ENCODE results near the gene CCNK. TPM values are rescaled to one million over a fixed set of nuclear protein-coding genes. Genes with fewer than 3 reads are reported as not detected.

The CCNK gene
- total and polyA plus RNA-seq, 7 experiments from 2014 or later = 16.5 to 139 (median 72.4) TPM

DNA sequence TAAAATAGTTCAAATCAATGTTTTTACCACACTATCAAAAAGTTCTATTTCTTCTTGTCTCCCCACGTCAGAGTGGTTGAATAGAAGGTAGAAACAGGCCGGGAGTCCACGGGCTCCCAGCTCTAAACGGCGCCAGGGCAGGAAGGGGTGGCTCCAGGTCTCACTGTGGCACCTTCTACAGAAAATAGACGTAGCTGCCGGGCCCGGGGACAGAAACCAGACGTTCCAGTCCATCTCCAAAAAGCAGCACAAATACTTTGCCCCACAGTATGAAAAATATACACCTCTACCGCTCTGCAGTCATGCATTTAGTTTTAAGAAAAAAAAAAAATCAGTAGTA is 30.9 kb downstream of the CCNK start:
- intact Hi-C loops (cut with micrococcal nuclease) = no loop called here
- peaks cover 0 to 25% (median 3%) of the 10 kb centered on the region in 5 donors for H3K36me3 Mint-ChIP-seq
- H3K27ac ChIP-seq (ENCODE audit: low read depth, low read length) = no peak overlapping the region
- peak overlapping the region in 2 of 9 donors; percentile 48 to 49 for H3K27ac Mint-ChIP-seq
- no peak overlapping the region for H3K4me3 ChIP-seq (ENCODE audit: low read length)
- no peaks in the 10 kb centered on the region for H3K27me3 Mint-ChIP-seq
- DNase-seq (no peak), ATAC-seq (no peak)
- no peaks in the 10 kb centered on the region for H3K4me1 Mint-ChIP-seq
- H3K4me3 Mint-ChIP-seq = no peak overlapping the region
- no peaks in the 10 kb centered on the region for H3K9me3 Mint-ChIP-seq
- no peaks in the 10 kb centered on the region for H3K9me3 ChIP-seq (ENCODE audit: control insufficient read depth in 2 of 3, low read length in 3 of 3)
- H3K27me3 ChIP-seq (ENCODE audit: control insufficient read depth in 2 of 2, insufficient read depth in 2 of 2, low read length in 2 of 2) = no peaks in the 10 kb centered on the region
- H3K4me1 ChIP-seq (ENCODE audit: control insufficient read depth in 2 of 2, insufficient read depth in 2 of 2, low read length in 2 of 2) = no peaks in the 10 kb centered on the region
- H3K36me3 ChIP-seq (ENCODE audit: control insufficient read depth in 2 of 3, insufficient read depth in 3 of 3, low read length in 3 of 3) = peaks cover 0 to 74% (median 11%) of the 10 kb centered on the region in 3 experiments
- POLR2A ChIA-PET = no interaction called here
- CTCF ChIA-PET = no interaction called here

DNA sequence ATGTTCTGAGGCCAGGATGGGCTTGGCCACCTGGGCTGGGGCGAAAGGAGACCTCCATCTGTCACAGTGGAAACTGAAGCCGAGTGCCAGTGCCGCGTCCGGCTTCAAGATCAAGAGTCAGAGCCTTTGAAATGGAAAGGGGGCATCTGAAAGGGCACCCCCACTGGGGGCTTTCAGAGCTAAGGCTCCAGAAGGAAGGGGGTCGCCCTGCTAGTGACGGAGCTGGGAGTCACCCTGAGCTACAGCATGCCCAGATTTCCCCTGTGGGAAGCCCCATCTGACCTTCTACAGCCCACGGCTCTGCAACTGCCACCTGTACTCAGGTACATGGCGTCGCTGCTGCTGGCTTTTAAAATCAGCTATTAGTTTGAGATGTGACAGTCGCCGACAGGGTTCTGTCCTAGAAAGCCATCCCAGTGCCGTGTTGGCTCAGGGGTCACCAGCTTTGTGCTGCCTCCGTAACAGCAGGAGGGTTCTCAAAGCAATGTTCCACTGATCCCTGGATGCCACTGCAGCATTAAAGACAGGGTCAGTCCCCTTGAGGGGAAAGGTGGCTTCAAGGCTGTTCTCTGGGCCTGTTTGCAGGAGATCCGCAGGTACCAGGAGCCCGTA is 31.5 kb downstream of the CCNK start:
- POLR2A ChIA-PET = interaction anchor here (0.7 kb wide), 1 partner anchor 64 kb away, joined by 3 read pairs; no protein-coding TSS in a partner anchor

DNA sequence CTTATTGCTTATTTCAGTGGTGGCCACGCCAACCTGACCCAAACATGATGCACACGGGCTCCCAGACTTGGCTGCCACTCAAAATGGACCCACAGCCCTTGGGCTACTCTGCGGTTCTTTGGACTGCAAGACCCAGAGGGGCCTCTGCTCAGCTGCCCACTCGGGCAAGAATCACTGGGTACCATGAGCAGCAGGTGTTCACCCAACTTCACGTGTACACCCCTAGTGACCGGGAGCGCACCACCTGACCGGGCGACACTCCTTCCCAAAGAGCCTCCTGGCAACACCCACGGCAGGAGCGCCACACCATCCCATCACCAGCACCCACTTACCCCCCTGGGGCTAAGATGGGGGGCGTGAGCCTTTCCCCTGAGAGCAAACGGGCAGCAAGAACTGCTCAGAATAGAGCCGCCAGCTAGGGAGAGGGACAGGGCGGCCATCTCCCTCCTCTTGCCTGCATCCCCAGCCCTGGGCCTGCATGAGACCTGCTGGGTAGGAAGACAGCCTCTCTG is 32.0 kb downstream of the CCNK start:
- H3K9me3 ChIP-seq (ENCODE audit: control insufficient read depth in 2 of 3, low read length in 3 of 3) = no peaks in the 10 kb centered on the region
- intact Hi-C loops (cut with micrococcal nuclease) = no loop called here
- peaks cover 0 to 14% (median 0%) of the 10 kb centered on the region in 5 donors for H3K36me3 Mint-ChIP-seq
- H3K4me1 ChIP-seq (ENCODE audit: control insufficient read depth in 2 of 2, insufficient read depth in 2 of 2, low read length in 2 of 2) = no peaks in the 10 kb centered on the region
- ChIA-PET CTCF (interaction anchor here (0.7 kb wide), 1 partner anchor 95 kb away, joined by 3 read pairs; no protein-coding TSS in a partner anchor), POLR2A (interaction anchor here (0.7 kb wide), 1 partner anchor 64 kb away, joined by 3 read pairs; no protein-coding TSS in a partner anchor)
- no peaks in the 10 kb centered on the region for H3K9me3 Mint-ChIP-seq
- no peaks in the 10 kb centered on the region for H3K4me1 Mint-ChIP-seq
- no peaks in the 10 kb centered on the region for H3K27me3 Mint-ChIP-seq
- no peaks in the 10 kb centered on the region for H3K27me3 ChIP-seq (ENCODE audit: control insufficient read depth in 2 of 2, insufficient read depth in 2 of 2, low read length in 2 of 2)
- ATAC-seq = no peak
- H3K27ac ChIP-seq (ENCODE audit: low read depth, low read length) = no peak overlapping the region
- no peak overlapping the region for H3K4me3 ChIP-seq (ENCODE audit: low read length)
- H3K36me3 ChIP-seq (ENCODE audit: control insufficient read depth in 2 of 3, insufficient read depth in 3 of 3, low read length in 3 of 3) = peaks cover 0 to 63% (median 0%) of the 10 kb centered on the region in 3 experiments
- no peak for DNase-seq
- peak overlapping the region in 2 of 9 donors; percentile 38 to 48 for H3K27ac Mint-ChIP-seq
- H3K4me3 Mint-ChIP-seq = no peak overlapping the region

More for the DNA sequence above, 31.5 kb downstream of the CCNK start:
- peaks cover 0 to 19% (median under 1%) of the 10 kb centered on the region in 5 donors for H3K36me3 Mint-ChIP-seq
- H3K27me3 ChIP-seq (ENCODE audit: control insufficient read depth in 2 of 2, insufficient read depth in 2 of 2, low read length in 2 of 2) = no peaks in the 10 kb centered on the region
- H3K4me1 Mint-ChIP-seq = no peaks in the 10 kb centered on the region
- no peak overlapping the region for H3K27ac ChIP-seq (ENCODE audit: low read depth, low read length)
- CTCF ChIA-PET = interaction anchor here (0.7 kb wide), 1 partner anchor 96 kb away, joined by 3 read pairs; no protein-coding TSS in a partner anchor
- H3K4me3 Mint-ChIP-seq = no peak overlapping the region
- no peaks in the 10 kb centered on the region for H3K27me3 Mint-ChIP-seq
- H3K4me3 ChIP-seq (ENCODE audit: low read length) = no peak overlapping the region
- H3K36me3 ChIP-seq (ENCODE audit: control insufficient read depth in 2 of 3, insufficient read depth in 3 of 3, low read length in 3 of 3) = peaks cover 0 to 68% (median 6%) of the 10 kb centered on the region in 3 experiments
- H3K9me3 ChIP-seq (ENCODE audit: control insufficient read depth in 2 of 3, low read length in 3 of 3) = no peaks in the 10 kb centered on the region
- H3K9me3 Mint-ChIP-seq = no peaks in the 10 kb centered on the region
- no peak for DNase-seq
- ATAC-seq = no peak
- intact Hi-C loops (cut with micrococcal nuclease) = no loop called here
- no peaks in the 10 kb centered on the region for H3K4me1 ChIP-seq (ENCODE audit: control insufficient read depth in 2 of 2, insufficient read depth in 2 of 2, low read length in 2 of 2)
- no peak overlapping the region for H3K27ac Mint-ChIP-seq

DNA sequence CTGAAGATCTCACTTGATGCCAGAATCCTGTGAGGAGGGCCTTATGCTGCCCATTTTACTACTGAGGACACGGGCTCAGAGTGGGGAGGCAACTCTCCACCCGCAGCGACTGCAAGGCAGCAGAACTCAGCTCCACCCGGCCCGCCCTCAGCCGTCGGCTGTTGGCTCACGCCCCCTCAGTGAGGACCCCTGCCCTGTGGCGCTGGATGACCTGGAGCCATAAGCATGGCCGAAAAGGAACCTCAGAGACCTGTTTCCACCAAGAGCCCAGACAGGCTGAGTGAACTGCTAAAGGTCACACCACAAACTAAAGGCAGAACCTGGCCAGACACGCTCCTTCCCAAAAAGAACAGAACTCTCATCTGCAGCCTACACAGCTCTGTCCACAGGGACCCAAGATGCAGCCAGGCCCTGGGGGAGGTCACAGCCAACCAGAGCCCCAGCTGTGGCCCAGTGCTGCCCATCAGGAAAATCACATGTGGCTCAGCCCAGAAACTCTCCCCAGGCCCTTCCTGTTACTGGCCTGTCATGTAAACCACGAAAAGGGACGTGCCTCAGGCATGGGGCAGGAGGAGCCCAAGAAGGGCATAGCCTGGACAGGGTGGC is 32.8 kb downstream of the CCNK start:
- ChIA-PET POLR2A (no interaction called here), CTCF (interaction anchor here (0.7 kb wide), 1 partner anchor 33 kb away, joined by 3 read pairs; no protein-coding TSS in a partner anchor)
- DNase-seq (peak in 1 of 9 donors; percentile 15), ATAC-seq (peak; percentile 3)
- H3K27me3 ChIP-seq (ENCODE audit: control insufficient read depth in 2 of 2, insufficient read depth in 2 of 2, low read length in 2 of 2) = no peaks in the 10 kb centered on the region
- peak overlapping the region in 1 of 9 donors; percentile 32 for H3K27ac Mint-ChIP-seq
- no peak overlapping the region for H3K27ac ChIP-seq (ENCODE audit: low read depth, low read length)
- intact Hi-C loops (cut with micrococcal nuclease) = no loop called here
- H3K27me3 Mint-ChIP-seq = no peaks in the 10 kb centered on the region
- H3K36me3 ChIP-seq (ENCODE audit: control insufficient read depth in 2 of 3, insufficient read depth in 3 of 3, low read length in 3 of 3) = peaks cover 0 to 55% (median 0%) of the 10 kb centered on the region in 3 experiments
- peaks cover 0 to 6% (median 0%) of the 10 kb centered on the region in 5 donors for H3K36me3 Mint-ChIP-seq
- no peaks in the 10 kb centered on the region for H3K4me1 Mint-ChIP-seq
- H3K9me3 ChIP-seq (ENCODE audit: control insufficient read depth in 2 of 3, low read length in 3 of 3) = no peaks in the 10 kb centered on the region
- no peak overlapping the region for H3K4me3 ChIP-seq (ENCODE audit: low read length)
- H3K9me3 Mint-ChIP-seq = no peaks in the 10 kb centered on the region
- H3K4me1 ChIP-seq (ENCODE audit: control insufficient read depth in 2 of 2, insufficient read depth in 2 of 2, low read length in 2 of 2) = no peaks in the 10 kb centered on the region
- no peak overlapping the region for H3K4me3 Mint-ChIP-seq

DNA sequence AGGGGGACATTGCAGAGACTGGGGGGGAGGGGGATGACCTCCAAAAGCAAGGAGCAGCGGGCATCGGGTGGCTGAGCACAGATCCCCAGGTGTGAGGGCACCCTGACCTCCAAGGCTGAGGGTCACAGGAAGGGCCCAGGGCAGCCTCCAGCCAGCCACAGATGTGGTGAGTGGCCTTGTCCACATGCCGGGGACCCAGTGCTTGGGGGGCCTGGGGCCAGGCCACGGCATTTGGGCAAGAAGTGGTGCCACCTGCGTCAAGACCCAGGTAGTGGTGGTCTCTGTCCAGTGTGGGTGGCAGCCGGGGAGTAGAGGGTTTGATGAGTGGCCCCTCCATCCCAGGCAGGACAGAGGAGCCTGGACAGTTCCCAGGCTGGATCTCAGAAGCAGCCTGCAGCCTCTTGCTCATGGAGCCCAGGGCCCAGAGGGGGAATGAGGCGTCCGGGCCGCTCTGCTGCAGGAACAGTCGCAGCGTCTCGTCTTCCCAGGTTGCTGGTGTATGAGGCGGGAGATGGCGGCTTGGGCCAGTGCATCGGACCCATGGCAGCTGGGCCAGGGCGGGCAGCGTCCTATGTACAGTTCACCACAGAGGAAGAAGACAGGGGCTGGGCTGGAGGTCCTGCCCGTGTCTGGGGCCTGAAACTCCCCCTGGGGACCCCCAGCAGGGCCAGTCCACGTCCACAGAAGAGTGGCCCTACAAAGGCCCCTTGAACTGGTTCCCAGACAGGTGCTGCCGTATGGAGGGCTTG is 33.5 kb downstream of the CCNK start:
- H3K27ac ChIP-seq (ENCODE audit: low read depth, low read length) = no peak overlapping the region
- H3K4me1 ChIP-seq (ENCODE audit: control insufficient read depth in 2 of 2, insufficient read depth in 2 of 2, low read length in 2 of 2) = no peaks in the 10 kb centered on the region
- intact Hi-C loops (cut with micrococcal nuclease) = loop anchor here in 1 of 2 donors (5.0 kb wide), 1 partner anchor 168 kb away; the partner anchor contains the start of gene CYP46A1
- H3K27me3 ChIP-seq (ENCODE audit: control insufficient read depth in 2 of 2, insufficient read depth in 2 of 2, low read length in 2 of 2) = no peaks in the 10 kb centered on the region
- ATAC-seq (no peak), DNase-seq (no peak)
- H3K9me3 Mint-ChIP-seq = no peaks in the 10 kb centered on the region
- no peak overlapping the region for H3K4me3 ChIP-seq (ENCODE audit: low read length)
- H3K4me1 Mint-ChIP-seq = no peaks in the 10 kb centered on the region
- peak overlapping the region in 3 of 9 donors; percentile 33 to 59 (median 36) for H3K27ac Mint-ChIP-seq
- no peaks in the 10 kb centered on the region for H3K36me3 Mint-ChIP-seq
- H3K4me3 Mint-ChIP-seq = no peak overlapping the region
- no peaks in the 10 kb centered on the region for H3K9me3 ChIP-seq (ENCODE audit: control insufficient read depth in 2 of 3, low read length in 3 of 3)
- POLR2A ChIA-PET = no interaction called here
- CTCF ChIA-PET = interaction anchor here (0.7 kb wide), 1 partner anchor 32 kb away, joined by 3 read pairs; no protein-coding TSS in a partner anchor
- peaks cover 0 to 48% (median 0%) of the 10 kb centered on the region in 3 experiments for H3K36me3 ChIP-seq (ENCODE audit: control insufficient read depth in 2 of 3, insufficient read depth in 3 of 3, low read length in 3 of 3)
- H3K27me3 Mint-ChIP-seq = no peaks in the 10 kb centered on the region

DNA sequence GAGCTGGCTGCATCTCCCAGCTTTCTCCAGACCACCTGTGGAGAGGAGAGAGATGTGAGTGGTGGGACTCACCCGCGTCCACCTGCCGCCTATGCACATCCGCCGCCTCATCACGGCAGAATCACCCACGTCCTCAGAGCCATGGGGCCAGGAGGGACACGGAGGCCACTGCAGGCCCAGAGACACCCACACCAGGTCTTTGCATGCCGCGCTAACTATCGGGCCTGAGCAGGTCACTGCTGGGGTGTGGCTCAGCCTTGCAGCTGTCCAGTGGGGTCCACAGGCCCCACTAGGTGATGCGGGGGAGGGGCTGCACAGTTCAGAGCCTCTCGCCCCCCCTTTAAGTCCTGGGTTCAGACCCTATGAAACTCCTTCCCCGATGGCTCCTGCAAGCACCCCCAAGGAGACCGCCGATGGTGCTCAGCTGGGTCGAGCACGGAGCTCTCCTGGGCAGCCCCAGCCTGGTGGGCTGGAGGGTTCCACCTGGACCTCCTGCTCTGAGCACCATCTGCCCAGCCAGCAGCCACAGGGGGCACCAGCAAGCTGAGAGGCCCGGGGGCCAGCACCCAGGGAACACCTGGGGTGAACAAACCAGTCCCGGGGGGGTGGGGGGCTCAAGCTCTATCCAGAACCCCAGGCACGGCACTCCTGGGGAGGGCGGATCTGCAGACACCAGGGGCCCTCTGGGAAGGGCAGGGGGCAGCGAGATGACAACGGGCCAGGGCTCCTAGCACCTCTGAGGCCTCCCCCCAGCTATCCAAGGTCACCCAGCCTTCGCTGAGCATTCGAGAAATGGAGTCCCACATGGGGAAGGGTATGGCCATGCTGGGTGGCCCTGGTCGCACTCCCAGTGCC is 34.3 kb downstream of the CCNK start:
- Mint-ChIP-seq H3K36me3 (no peaks in the 10 kb centered on the region), H3K4me3 (no peak overlapping the region), H3K27me3 (no peaks in the 10 kb centered on the region), H3K9me3 (no peaks in the 10 kb centered on the region), H3K4me1 (no peaks in the 10 kb centered on the region), H3K27ac (no peak overlapping the region)
- intact Hi-C loops (cut with micrococcal nuclease) = loop anchor here in 1 of 2 donors (5.0 kb wide), 1 partner anchor 167 kb away; the partner anchor contains the start of gene CYP46A1
- Histone ChIP-seq H3K4me1 (ENCODE audit: control insufficient read depth in 2 of 2, insufficient read depth in 2 of 2, low read length in 2 of 2) (no peaks in the 10 kb centered on the region), H3K36me3 (ENCODE audit: control insufficient read depth in 2 of 3, insufficient read depth in 3 of 3, low read length in 3 of 3) (peaks cover 0 to 43% (median 0%) of the 10 kb centered on the region in 3 experiments), H3K27me3 (ENCODE audit: control insufficient read depth in 2 of 2, insufficient read depth in 2 of 2, low read length in 2 of 2) (no peaks in the 10 kb centered on the region), H3K27ac (ENCODE audit: low read depth, low read length) (no peak overlapping the region), H3K9me3 (ENCODE audit: control insufficient read depth in 2 of 3, low read length in 3 of 3) (no peaks in the 10 kb centered on the region), H3K4me3 (ENCODE audit: low read length) (no peak overlapping the region)
- ATAC-seq (no peak), DNase-seq (no peak)
- ChIA-PET CTCF (interaction anchor here (0.6 kb wide), 1 partner anchor 12 kb away, joined by 5 read pairs; no protein-coding TSS in a partner anchor), POLR2A (no interaction called here)
